Heart right ventricle (tissue), 16 donors: ENCODE data around the gene GYPC. TPM values are rescaled to one million over a fixed set of nuclear protein-coding genes. Genes with fewer than 3 reads are reported as not detected.

Experiments
- ATAC-seq, 8 donors: fragments of 200-7000 bp; cut with Tn5 transposase; one replicate each; pipeline ENCODE4 v1.9.1; 2020; ENCODE audit warnings: mild to moderate bottlenecking in 8 of 8, moderate library complexity in 8 of 8, moderate number of reproducible peaks in 1 of 8
- DNase-seq, 2 donors: peaks; one replicate each; pipeline ENCODE4 v3.0.0-alpha.2; 2020
- H3K27ac ChIP-seq, 10 donors: fragments of 200-600 bp; sonication (generic) in 2 of 10; one replicate each; pipeline versions ENCODE4 v1.5.0 to v1.8.0; 2020 to 2022; ENCODE audit warnings: mild to moderate bottlenecking in 3 of 10
- H3K27me3 ChIP-seq, 7 donors: fragments of 200-600 bp; one replicate each; pipeline ENCODE4 v1.8.0; 2021 to 2022; ENCODE audit warnings: mild to moderate bottlenecking in 2 of 7
- H3K36me3 ChIP-seq, 9 donors: fragments of 200-600 bp; sonication (generic) in 1 of 9; one replicate each; pipeline versions ENCODE4 v1.5.0 to v1.8.0; 2020 to 2022; ENCODE audit warnings: mild to moderate bottlenecking in 2 of 9
- H3K4me1 ChIP-seq, 9 donors: fragments of 200-600 bp; sonication (generic) in 1 of 9; one replicate each; pipeline versions ENCODE4 v1.5.0 to v1.8.0; 2020 to 2022; ENCODE audit warnings: mild to moderate bottlenecking in 4 of 9
- H3K4me3 ChIP-seq, 10 donors: fragments of 200-600 bp; sonication (generic) in 2 of 10; one replicate each; pipeline versions ENCODE4 v1.5.0 to v1.8.0; 2020 to 2022; ENCODE audit warnings: mild to moderate bottlenecking in 7 of 10, moderate library complexity in 2 of 10
- H3K9me3 ChIP-seq, 11 donors: fragments of 200-600 bp in 10 of 11; sonication (generic) in 2 of 11; one replicate each; pipeline versions ENCODE4 v1.5.0 to v1.8.0; 2013 to 2022; ENCODE audit warnings: mild to moderate bottlenecking in 2 of 11, control low read depth in 1 of 11, moderate library complexity in 1 of 11
- WGBS, 2 donors: extraction: QIAGEN DNeasy Blood & Tissue Kit; methylation state at CpG; one replicate each; pipeline ENCODE4 v1.1.7; 2013; ENCODE audit warnings: inconsistent platforms in 1 of 2; 5-methylcytosine and 5-hydroxymethylcytosine counted together
- intact Hi-C, 10 donors: fragments of 100-400 bp; cut with DNase I; formaldehyde crosslinking; loops; one replicate each; pipeline versions ENCODE4 v1.11.1 to v1.14.2; 2022
- polyA plus RNA-seq, 2 donors: library from polyadenylated mRNA; stranded (reverse); fragments of 200-250 nt; gene quantifications; one replicate each; pipeline ENCODE4 v1.2.3, GENCODE V29; 2013
- total RNA-seq, 10 donors: library from RNA; stranded (reverse); fragmentation: NEBNext Ultra II Directional in 3 of 10; extraction: Animal tissue kit (Norgen Biotek cat#: 25700) in 3 of 10; gene quantifications; one replicate each; pipeline versions ENCODE4 v1.2.1 to v1.2.4, GENCODE V29; 2021 to 2023
- TF ChIP-seq, protein P1 (sequence below), 9 donors: fragments of 200-600 bp; sonication (generic) in 2 of 9; IDR thresholded peaks; one replicate each; pipeline versions ENCODE4 v1.5.0 to v1.8.0; 2021 to 2022; ENCODE audit warnings: antibody characterized with exemption in 9 of 9, mild to moderate bottlenecking in 5 of 9, moderate library complexity in 1 of 9
- donor health status: Arrhythmogenic right ventricular cardiomyopathy.
- donor health status: ischemic (EF 13 %, LVEDD 7.1; RV severe dilation, severe dysfunction).
- donor health status: healthy with polysubstance abuse.
- donor health status: DM: no; HTN: yes; CAD: no.
- donor health status: DM: no; HTN: no; CAD: no.
- donor health status: ischemic (EF 25% LVEDD 6.9; RV normal size, moderate dysfunction).
- donor health status: ischemic (EF 25% LVEDD 5.7; RV mildly dilated, moderate dysfunction).
- donor health status: healthy.
- donor health status: DM: yes; HTN: yes; CAD: no.
- donor health status: Ischemic cardiomyopathy.
- donor health status: ischemic (EF 35%, LVEDD 5.7; RV mildly dilated, moderate dysfunction).
- donor health status: nonischemic (EF 11% LVEDD 7.7; RV severe dilation, severe dysfunction).
- donor health status: DM: yes; HTN: yes; CAD: no.
- donor health status: PGD.
- donor health status: ischemic (EF 29% LVEDD 5.4; RV normal size, mild dysfunction).
- donor health status: nonischemic (EF 23%, LVEDD 6.1; RV moderate dilation, normal function).

The GYPC gene
- total and polyA plus RNA-seq, 12 donors: 80.3 to 408 (median 127) TPM

GRCh38 chr2:126657636-126658318 is 1.8 kb downstream of the GYPC start:
- DNase-seq (peak; percentile 76 to 83), ATAC-seq (peak; percentile 50 to 91 (median 72))
- intact Hi-C loops: loop anchor here in 7 of 10 donors (2.0 to 10.0 kb wide), 9 partner anchors 40 to 123 kb away; no protein-coding TSS in a partner anchor

DNA sequence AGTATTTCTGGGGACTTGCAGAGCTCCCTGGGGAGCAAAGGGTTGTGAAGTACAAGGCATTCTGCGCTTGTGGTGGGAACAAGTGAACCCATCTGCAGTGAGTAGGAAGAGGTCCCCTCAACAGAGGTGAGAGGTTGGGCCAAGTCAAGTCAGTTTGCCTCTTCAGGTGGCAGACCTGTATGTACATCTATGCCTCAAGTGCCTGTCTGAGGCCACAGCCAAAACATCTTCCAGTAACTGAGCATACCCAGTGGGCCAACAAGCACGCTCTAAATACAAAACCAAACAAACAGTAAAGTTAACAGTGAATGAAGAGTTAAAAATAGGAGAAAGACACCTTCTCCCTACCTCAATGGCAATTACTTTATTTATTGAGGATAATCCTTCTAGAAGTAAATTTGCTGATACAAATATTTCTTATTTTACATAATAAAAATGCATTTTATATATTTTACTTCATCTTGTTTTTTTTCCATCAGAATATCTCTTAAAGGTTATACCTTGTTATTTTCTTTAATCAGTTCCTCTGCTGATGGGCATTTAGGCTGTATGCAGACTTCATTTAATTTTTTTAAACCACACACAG is 2.5 kb downstream of the GYPC start:
- H3K4me3 ChIP-seq: peak overlapping the region in 9 of 10 donors; percentile 67 to 90 (median 70)
- intact Hi-C loops: loop anchor here in 7 of 10 donors (2.0 to 10.0 kb wide), 8 partner anchors 39 to 124 kb away; no protein-coding TSS in a partner anchor
- H3K9me3 ChIP-seq: no peaks in the 10 kb centered on the region
- ATAC-seq (no peak), DNase-seq (no peak)
- no peaks in the 10 kb centered on the region for H3K27me3 ChIP-seq
- peaks cover 0 to 13% (median 0%) of the 10 kb centered on the region in 9 donors for H3K36me3 ChIP-seq
- 67 to 78% methylated on average over 2 of the region's 2 CpGs for WGBS, 2 donors
- peaks cover 22 to 84% (median 77%) of the 10 kb centered on the region in 9 donors for H3K4me1 ChIP-seq
- TF ChIP-seq, protein P1, sequence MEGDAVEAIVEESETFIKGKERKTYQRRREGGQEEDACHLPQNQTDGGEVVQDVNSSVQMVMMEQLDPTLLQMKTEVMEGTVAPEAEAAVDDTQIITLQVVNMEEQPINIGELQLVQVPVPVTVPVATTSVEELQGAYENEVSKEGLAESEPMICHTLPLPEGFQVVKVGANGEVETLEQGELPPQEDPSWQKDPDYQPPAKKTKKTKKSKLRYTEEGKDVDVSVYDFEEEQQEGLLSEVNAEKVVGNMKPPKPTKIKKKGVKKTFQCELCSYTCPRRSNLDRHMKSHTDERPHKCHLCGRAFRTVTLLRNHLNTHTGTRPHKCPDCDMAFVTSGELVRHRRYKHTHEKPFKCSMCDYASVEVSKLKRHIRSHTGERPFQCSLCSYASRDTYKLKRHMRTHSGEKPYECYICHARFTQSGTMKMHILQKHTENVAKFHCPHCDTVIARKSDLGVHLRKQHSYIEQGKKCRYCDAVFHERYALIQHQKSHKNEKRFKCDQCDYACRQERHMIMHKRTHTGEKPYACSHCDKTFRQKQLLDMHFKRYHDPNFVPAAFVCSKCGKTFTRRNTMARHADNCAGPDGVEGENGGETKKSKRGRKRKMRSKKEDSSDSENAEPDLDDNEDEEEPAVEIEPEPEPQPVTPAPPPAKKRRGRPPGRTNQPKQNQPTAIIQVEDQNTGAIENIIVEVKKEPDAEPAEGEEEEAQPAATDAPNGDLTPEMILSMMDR (IDR thresholded peaks at IDR 0.05): no peak
- peak overlapping the region; percentile 96 to 100 (median 99) for H3K27ac ChIP-seq

More at GRCh38 chr2:126657636-126658318, 1.8 kb downstream of the GYPC start:
- Histone ChIP-seq H3K9me3 (no peaks in the 10 kb centered on the region), H3K27me3 (no peaks in the 10 kb centered on the region), H3K4me3 (peak overlapping the region; percentile 67 to 90 (median 77)), H3K27ac (peak overlapping the region; percentile 96 to 100 (median 99)), H3K36me3 (peaks cover 0 to 10% (median 0%) of the 10 kb centered on the region in 9 donors), H3K4me1 (peaks cover 22 to 77% (median 70%) of the 10 kb centered on the region in 9 donors)
- TF ChIP-seq, protein P1 (IDR thresholded peaks at IDR 0.05): peak in 1 of 9 donors; percentile 6
- 10 to 11% methylated on average over 14 of the region's 14 CpGs for WGBS, 2 donors

- intact Hi-C loops: loop anchor here in 7 of 10 donors (2.0 to 10.0 kb wide), 8 partner anchors 38 to 124 kb away; no protein-coding TSS in a partner anchor
- peak; percentile 14 to 47 (median 37) for ATAC-seq
- Histone ChIP-seq H3K27ac (peak overlapping the region; percentile 96 to 100 (median 99)), H3K36me3 (peaks cover 0 to 13% (median 0%) of the 10 kb centered on the region in 9 donors), H3K9me3 (no peaks in the 10 kb centered on the region), H3K4me1 (peaks cover 23 to 90% (median 83%) of the 10 kb centered on the region in 9 donors), H3K27me3 (no peaks in the 10 kb centered on the region), H3K4me3 (peak overlapping the region in 5 of 10 donors; percentile 9 to 90 (median 67))
- peak; percentile 70 to 83 for DNase-seq
- TF ChIP-seq, protein P1 (IDR thresholded peaks at IDR 0.05): peak in 3 of 9 donors; percentile 30 to 39 (median 38)
- WGBS, 2 donors: 4 to 5% methylated on average over 10 of the region's 10 CpGs
These were observed 3.1 kb downstream of the GYPC start for GRCh38 chr2:126658905-126659561.
